Mesothelial cell of epicardium (in vitro differentiated cells): ENCODE results near the gene FGF10. TPM values are rescaled to one million over a fixed set of nuclear protein-coding genes. Genes with fewer than 3 reads are reported as not detected.

Experiments used
- DNase-seq, 2 experiments: peaks; one replicate each; pipeline ENCODE4 v3.0.0; 2021; ENCODE audit warnings: low spot score in 2 of 2; ENCODE audit not compliant: unreplicated experiment in 2 of 2
- H3K27ac Mint-ChIP-seq: 2 replicates; pipeline ENCODE4 v1.8.0; 2021; ENCODE audit warnings: mixed read lengths
- H3K27me3 Mint-ChIP-seq: 2 replicates; pipeline ENCODE4 v1.8.0; 2021; ENCODE audit warnings: low read depth, mixed read lengths
- H3K36me3 Mint-ChIP-seq: 2 replicates; pipeline ENCODE4 v1.8.0; 2021; ENCODE audit warnings: mixed read lengths
- H3K4me1 Mint-ChIP-seq: 2 replicates; pipeline ENCODE4 v1.8.0; 2021; ENCODE audit warnings: mixed read lengths
- H3K4me3 Mint-ChIP-seq: 2 replicates; pipeline ENCODE4 v1.8.0; 2021; ENCODE audit warnings: mild to moderate bottlenecking, moderate library complexity, mixed read lengths
- H3K9me3 Mint-ChIP-seq: 2 replicates; pipeline ENCODE4 v1.8.0; 2021; ENCODE audit warnings: mixed read lengths
- CTCF ChIP-seq: fragments of 200-600 bp; sonication (generic); IDR thresholded peaks from one replicate; pipeline ENCODE4 v1.5.0; 2021; ENCODE audit warnings: antibody characterized with exemption; ENCODE audit not compliant: unreplicated experiment
- total RNA-seq: library from RNA; stranded (reverse); gene quantifications from 3 replicates; pipeline ENCODE4 v1.2.1, GENCODE V29; 2021

Gene FGF10
- total RNA-seq, 1 donor from 2014 or later: 0.31 TPM

- Mint-ChIP-seq H3K27me3 (peaks cover 36% of the 10 kb centered on the region), H3K9me3 (no peaks in the 10 kb centered on the region)
Observed at GRCh38 chr5:44396312-44396711, 7.1 kb upstream of the FGF10 start.

GRCh38 chr5:44390351-44390750 lies 1.1 kb upstream of the FGF10 start:
- Mint-ChIP-seq H3K27me3 (peaks cover 90% of the 10 kb centered on the region), H3K4me1 (peaks cover 26% of the 10 kb centered on the region), H3K4me3 (peak overlapping the region; percentile 72), H3K9me3 (no peaks in the 10 kb centered on the region), H3K27ac (no peak overlapping the region), H3K36me3 (no peaks in the 10 kb centered on the region)
- no peak for DNase-seq
- no peak for TF ChIP-seq CTCF

More at GRCh38 chr5:44396312-44396711, 7.1 kb upstream of the FGF10 start:
- Mint-ChIP-seq H3K36me3 (no peaks in the 10 kb centered on the region), H3K4me1 (no peaks in the 10 kb centered on the region), H3K27ac (no peak overlapping the region), H3K4me3 (no peak overlapping the region)
- no peak for TF ChIP-seq CTCF
- no peak for DNase-seq

- Mint-ChIP-seq H3K4me1 (peaks cover 26% of the 10 kb centered on the region), H3K4me3 (peak overlapping the region; percentile 72), H3K9me3 (no peaks in the 10 kb centered on the region), H3K27ac (no peak overlapping the region), H3K27me3 (peaks cover 91% of the 10 kb centered on the region), H3K36me3 (no peaks in the 10 kb centered on the region)
- no peak for DNase-seq
- no peak for TF ChIP-seq CTCF
Observed at GRCh38 chr5:44389823-44390143, 563 bp upstream of the FGF10 start.

- peaks cover 90% of the 10 kb centered on the region for H3K27me3 Mint-ChIP-seq
- peak overlapping the region; percentile 72 for H3K4me3 Mint-ChIP-seq
- no peak overlapping the region for H3K27ac Mint-ChIP-seq
- no peak for TF ChIP-seq CTCF
- H3K4me1 Mint-ChIP-seq: peaks cover 26% of the 10 kb centered on the region
- H3K9me3 Mint-ChIP-seq: no peaks in the 10 kb centered on the region
- H3K36me3 Mint-ChIP-seq: no peaks in the 10 kb centered on the region
- peak in 1 of 2 experiments; percentile 42 for DNase-seq
Observed at GRCh38 chr5:44388321-44389089, 715 bp downstream of the FGF10 start.

- Mint-ChIP-seq H3K36me3 (no peaks in the 10 kb centered on the region), H3K27ac (no peak overlapping the region), H3K27me3 (peaks cover 93% of the 10 kb centered on the region), H3K4me1 (peaks cover 26% of the 10 kb centered on the region), H3K9me3 (no peaks in the 10 kb centered on the region), H3K4me3 (peak overlapping the region; percentile 72)
- TF ChIP-seq CTCF: no peak
- no peak for DNase-seq
Observed at GRCh38 chr5:44387921-44388320, 1.3 kb downstream of the FGF10 start.
